Astrocyte (in vitro differentiated cells and primary cell): Measurements from ENCODE around the gene IP6K2.

Source experiments
- EZH2 ChIP-seq: IDR thresholded peaks from 2 replicates; pipeline ENCODE4 v1.6.1; 2012; ENCODE audit warnings: mild to moderate bottlenecking, low read length, inconsistent platforms; ENCODE audit not compliant: insufficient read depth
- TF ChIP-seq, protein P1 (sequence below): IDR thresholded peaks from 2 replicates; pipeline ENCODE4 v1.5.1; 2011; ENCODE audit warnings: low read depth, mild to moderate bottlenecking, inconsistent platforms, low read length, moderate library complexity; ENCODE audit not compliant: insufficient read depth

DNA sequence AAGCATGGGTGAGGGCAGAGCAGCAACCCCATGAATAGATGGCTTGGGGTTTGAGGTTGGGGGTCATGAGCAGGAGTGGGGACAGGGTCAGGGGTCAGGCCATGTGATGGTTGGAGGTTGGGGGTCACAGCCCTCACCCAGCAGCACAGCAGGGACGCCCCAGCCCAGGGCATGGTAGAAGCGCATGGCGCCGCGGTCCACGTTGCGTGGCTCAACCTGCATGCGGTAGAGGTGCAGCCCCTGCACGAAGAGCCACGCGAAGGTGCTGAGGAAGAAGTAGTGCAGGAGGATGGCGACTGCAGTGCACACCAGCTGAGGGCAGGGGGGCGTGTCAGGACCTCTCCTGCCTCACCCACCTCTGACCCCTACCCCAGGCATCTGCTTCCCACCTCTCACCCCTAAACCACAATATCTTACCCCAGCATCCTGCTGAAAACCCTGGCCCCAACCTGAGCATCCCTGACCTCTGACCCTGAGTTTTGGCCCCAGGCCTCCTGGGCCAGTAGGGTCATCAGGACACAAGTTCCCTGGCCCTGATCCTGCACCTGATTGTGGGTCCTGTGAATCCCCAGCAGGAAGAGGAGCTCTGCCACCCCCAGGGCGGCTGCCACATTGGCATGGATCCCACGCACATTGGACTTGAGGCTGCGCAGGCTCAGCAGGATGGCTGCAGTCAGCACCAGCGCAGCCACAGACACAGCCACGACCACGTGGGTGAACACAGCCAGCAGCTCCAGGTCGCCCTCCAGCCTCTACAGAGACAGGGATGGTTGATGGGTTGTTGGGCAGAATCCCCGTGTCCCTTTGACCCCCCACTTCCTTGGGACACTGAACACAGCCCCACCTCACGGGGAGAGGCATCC, 71.9 kb downstream of the IP6K2 start:
- TF ChIP-seq, protein P1, sequence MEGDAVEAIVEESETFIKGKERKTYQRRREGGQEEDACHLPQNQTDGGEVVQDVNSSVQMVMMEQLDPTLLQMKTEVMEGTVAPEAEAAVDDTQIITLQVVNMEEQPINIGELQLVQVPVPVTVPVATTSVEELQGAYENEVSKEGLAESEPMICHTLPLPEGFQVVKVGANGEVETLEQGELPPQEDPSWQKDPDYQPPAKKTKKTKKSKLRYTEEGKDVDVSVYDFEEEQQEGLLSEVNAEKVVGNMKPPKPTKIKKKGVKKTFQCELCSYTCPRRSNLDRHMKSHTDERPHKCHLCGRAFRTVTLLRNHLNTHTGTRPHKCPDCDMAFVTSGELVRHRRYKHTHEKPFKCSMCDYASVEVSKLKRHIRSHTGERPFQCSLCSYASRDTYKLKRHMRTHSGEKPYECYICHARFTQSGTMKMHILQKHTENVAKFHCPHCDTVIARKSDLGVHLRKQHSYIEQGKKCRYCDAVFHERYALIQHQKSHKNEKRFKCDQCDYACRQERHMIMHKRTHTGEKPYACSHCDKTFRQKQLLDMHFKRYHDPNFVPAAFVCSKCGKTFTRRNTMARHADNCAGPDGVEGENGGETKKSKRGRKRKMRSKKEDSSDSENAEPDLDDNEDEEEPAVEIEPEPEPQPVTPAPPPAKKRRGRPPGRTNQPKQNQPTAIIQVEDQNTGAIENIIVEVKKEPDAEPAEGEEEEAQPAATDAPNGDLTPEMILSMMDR, result no peak
- no peak for TF ChIP-seq EZH2
